Putamen (tissue), 1 donor: ENCODE measurements around the gene LMAN2.

Experiments used
- DNase-seq: peaks from one replicate; pipeline ENCODE4 v3.0.0-alpha.2; 2016; ENCODE audit warnings: low spot score

Gene LMAN2, protein sequence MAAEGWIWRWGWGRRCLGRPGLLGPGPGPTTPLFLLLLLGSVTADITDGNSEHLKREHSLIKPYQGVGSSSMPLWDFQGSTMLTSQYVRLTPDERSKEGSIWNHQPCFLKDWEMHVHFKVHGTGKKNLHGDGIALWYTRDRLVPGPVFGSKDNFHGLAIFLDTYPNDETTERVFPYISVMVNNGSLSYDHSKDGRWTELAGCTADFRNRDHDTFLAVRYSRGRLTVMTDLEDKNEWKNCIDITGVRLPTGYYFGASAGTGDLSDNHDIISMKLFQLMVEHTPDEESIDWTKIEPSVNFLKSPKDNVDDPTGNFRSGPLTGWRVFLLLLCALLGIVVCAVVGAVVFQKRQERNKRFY

GRCh38 chr5:177351392-177352329 lies at the start of gene LMAN2:
LMAN2 (minus strand) TSS chr5:177351668; CDS start chr5:177351647, 21 bp downstream.
- peak; percentile 95 for DNase-seq

GRCh38 chr5:177399997-177400868 lies 48.8 kb upstream of the LMAN2 start, which contains the start of gene PFN3:
PFN3 (minus strand) TSS chr5:177400661; CDS start chr5:177400576, 85 bp downstream.
- no peak for DNase-seq

DNA sequence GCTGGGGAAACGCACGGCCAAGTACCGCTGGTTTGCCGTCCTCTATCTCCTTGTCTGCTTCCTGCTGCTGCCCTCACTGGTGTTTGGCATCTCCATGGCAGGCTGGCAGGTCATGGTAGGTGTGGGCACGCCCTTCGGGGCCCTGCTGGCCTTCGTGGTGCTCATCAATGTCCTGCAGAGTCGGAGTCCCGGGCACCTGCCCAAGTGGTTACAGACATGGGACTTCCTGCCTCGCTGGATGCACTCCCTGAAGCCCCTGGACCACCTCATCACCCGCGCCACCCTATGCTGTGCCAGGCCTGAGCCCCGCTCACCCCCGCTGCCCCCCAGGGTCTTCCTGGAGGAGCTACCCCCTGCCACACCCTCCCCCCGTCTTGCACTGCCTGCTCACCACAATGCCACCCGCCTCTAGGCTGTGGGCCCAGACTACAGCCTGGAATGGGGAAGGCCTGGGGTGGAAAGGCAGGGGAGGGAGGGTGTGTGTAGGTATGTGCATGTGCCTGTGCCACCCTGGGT lies 46.5 kb upstream of the LMAN2 start:
- no peak for DNase-seq

DNA sequence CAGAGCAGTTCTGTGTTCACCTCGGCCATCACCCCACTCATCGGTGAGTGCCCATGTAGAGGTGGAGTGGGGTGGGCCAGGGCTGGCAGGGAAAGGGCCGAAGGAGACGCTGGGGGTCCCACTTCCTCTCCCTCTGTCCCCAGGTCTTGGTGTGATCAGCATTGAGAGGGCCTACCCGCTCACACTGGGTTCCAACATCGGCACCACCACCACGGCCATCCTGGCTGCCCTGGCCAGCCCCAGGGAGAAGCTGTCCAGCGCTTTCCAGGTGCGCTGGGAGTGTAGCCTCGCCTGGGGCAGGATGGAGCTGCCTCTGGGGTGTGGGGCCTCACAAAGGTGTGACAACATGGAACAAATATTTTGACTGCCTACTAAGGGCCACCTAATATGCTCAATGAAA lies 45.3 kb upstream of the LMAN2 start:
- no peak for DNase-seq

DNA sequence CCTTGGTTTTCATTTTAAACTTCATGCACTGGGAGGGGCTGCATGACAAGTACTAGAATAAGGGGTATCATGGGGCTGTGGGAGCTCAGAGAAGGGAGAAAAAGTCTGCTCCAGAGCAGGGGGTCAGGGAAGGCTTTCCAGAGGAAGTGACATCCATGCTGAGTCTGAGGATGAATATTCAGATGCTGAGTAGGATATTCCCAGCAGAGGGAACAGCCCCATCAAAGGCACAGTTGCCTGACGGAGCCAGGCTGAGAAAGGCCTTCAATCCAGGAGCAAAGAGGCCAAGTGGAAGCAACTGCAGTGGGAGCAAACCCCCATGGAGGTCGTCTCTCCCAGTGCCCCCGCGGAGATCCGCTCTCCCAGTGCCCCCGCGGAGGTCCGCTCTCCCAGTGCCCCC lies 44.6 kb upstream of the LMAN2 start:
- no peak for DNase-seq

DNA sequence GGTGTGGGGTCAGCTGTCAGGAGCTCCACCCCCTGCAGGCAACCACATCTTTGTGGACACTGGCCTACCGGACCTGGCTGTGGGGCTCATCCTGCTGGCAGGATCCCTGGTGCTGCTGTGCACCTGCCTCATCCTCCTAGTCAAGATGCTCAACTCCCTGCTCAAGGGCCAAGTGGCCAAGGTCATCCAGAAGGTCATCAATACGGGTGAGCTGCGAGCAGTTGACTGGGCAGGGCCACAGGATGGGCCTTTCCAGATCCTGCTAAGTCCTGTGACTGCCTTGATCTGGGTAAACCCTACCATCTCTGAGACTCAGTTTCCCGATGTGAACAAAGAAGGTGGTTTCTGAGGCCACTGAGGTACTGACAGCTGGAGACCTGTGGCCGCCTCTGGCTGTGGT lies 42.5 kb upstream of the LMAN2 start:
- DNase-seq, result no peak

- no peak for DNase-seq
Measured at GRCh38 chr5:177393206-177393765, 41.8 kb upstream of the LMAN2 start.

DNA sequence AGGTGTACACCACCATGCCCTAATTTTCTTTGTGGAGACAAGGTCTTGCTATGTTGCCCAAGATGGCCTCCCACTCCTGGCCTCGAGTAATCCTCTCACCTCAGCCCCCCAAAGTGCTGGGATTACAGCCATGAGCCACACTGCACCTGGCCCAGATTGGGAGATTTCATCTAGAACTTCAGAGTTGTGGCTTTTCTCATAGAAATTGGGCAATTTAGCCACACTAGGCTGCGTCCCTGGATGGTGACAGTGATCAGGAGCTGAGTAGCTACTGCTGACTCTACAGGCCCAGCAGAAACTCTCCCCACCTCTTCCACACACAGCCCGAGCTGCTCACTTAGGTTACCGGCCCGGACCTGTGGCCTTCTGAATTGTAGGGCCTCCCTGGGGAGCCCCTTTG lies 41.3 kb upstream of the LMAN2 start:
- no peak for DNase-seq

DNA sequence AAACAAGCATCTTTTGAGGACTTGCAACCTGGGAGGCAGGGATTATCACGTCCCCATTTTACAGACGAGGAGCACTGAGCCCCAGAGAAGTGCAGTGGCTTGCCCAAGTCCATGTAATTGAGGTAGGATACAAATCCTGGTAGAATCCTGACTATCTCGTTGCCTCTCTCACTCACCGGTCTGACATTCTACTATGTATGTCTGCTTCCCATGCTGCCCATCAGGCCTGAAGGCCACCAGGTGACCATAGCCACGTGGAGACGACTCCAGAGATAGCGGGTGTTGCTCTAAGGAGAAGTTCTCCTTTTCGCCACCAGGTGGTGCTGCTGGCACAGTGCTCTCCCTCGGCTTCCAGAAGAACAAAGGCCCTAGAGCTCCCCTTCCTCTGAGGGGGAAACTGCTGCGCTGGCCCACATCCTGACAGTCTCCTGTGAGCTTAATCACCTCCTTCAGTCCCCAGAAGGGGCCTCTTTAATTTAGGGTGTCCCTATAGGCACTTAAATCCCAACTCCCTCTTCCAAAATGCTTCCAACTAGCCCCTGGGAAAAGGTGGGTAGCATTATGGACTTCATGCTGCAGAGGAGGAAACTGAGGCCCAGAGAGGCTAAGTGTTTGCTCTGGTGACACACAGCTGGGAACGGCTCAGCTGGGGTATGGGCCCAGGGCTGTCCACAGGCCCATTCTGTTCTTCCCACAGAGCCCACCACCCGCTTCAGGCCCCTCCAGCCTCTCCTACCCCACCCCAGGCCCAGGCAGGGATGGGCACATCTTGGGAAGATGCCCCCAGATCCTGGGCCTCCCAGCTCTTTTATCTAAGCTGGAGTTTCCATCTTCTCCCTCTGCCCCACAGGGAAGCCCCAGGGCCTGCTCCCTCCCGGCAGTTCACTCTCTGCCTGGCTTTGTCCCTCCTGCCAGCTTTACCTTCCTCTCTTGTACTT lies 39.2 kb upstream of the LMAN2 start:
- DNase-seq, result peak; percentile 62

DNA sequence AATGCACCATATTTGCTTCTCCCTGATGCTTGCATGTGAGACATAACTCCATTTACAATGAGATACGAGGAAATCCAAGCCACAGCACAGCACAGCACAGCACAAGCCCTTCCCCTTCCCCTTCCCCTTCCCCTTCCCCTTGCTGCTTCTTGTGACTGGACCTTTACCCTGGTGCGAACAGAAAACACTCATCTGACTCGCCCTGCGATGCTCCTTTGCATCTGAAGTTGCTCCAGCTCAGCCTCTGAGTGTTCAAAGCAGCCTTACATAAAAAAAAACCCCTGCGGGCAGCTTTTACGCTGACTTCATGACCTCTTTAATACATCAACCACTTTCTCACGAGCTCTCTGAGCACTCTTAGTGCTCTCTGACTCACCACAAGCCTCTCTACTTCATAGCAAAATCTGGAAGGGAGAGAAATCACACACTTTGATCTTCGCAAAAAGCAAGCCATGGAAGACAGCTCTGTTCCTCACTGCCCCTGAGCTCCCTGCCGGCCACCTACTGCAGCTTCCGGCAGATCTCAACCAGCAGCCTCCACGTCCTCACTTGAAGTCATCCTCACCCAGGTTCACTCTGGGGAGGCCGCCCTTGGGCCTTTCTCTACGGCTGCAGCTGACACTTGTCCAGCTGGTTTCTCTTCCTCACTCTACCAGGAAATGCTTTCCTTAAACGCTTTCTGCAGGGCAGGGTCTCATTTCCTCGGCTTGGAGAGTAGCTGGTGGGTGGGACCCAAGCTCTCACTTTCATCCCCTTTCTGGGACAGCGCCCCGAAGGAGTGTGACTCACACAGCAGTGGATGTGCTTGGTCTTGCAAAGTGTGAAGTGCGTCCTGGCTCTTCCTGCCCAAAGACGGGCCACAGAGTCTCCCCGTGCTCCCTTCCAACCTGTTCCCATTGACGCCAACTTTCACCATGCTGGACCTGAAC lies 38.0 kb upstream of the LMAN2 start:
- DNase-seq, result no peak

GRCh38 chr5:177388521-177389052 lies 37.1 kb upstream of the LMAN2 start:
- no peak for DNase-seq

- no peak for DNase-seq
Measured at GRCh38 chr5:177387405-177387804, 35.9 kb upstream of the LMAN2 start.

DNA sequence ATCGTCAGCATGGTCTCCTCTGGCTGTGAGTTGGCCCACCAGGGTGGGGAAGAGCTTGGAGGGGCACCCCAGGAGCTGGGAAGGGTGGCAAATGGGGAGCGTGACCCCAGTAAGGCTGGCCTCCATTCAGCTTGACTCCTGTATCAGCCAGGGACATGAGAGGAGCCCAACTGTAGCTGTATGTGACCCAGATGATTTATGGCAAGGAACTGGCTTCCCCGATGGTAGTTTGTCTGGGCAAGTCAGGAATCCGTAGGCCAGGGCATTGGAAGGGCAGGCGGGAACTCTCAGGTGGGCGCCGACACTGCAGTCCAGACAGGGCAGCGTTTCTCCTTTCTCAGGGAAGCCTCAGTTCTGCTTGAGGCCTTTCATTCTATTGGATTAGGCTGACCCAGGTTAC lies 35.1 kb upstream of the LMAN2 start:
- DNase-seq, result no peak

- DNase-seq, result no peak
Measured at GRCh38 chr5:177385720-177386119, 34.3 kb upstream of the LMAN2 start.

- DNase-seq, result no peak
Measured at GRCh38 chr5:177384134-177384533, 32.7 kb upstream of the LMAN2 start, which contains the start of gene SLC34A1. SLC34A1 (plus strand) TSS chr5:177384434; CDS start chr5:177385742, 1,308 bp downstream.

DNA sequence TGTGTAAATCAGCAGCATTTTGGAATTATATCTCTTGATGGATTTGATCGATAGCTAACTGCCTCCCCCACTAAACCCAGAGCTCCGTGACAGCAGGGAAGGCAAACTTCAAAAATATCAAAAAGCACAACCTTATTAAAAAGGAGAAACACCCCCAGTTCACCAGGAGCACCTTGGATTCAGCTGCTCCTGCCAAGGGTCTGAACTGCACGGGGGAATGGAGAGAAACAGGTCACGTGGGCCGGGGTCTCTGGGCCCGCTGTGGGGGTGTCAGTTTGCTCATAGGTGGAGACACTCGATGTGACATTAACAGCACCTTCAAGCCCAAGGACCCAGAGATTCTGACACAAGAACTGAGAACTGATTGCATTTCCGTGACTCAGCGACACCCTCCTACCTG lies 31.7 kb upstream of the LMAN2 start:
- no peak for DNase-seq

DNA sequence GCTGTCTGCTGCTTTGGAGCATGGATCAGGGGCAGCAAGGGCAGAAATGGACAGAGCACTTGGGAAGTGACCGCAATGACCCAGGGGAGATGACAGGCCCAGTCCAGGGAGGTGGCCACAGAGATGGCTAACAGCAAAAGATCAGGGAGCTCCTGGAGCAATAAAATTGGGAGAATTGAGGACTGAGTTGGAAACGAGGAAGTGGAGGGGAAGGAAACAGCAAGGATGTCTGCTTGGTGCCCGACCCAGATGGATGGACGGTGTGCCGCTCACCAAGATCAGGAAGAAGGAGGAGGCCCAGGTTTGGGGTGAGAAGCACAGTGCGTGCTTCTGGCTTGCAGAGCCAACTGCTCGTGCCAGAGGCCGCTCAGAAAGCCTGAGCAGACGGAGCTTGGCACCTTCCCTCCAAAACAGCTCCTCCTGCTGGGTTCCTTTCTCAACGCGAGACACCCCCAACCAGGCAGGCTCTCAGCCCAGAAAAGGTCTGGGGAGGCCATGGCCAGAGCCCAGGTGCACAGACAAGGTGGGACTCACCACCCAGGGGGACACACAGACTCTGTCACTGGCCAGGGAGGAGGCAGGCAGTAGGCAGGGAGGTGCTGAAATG lies 31.1 kb upstream of the LMAN2 start:
- no peak for DNase-seq

GRCh38 chr5:177380805-177381126 lies 29.3 kb upstream of the LMAN2 start:
- no peak for DNase-seq
